ENCODE data around the gene KCNE4. TPM values are rescaled to one million over a fixed set of nuclear protein-coding genes. Genes with fewer than 3 reads are reported as not detected.

KCNE4 gene
- total and polyA plus RNA-seq, 4 donors = 0.19 to 0.42 (median 0.31) TPM

GRCh38 chr2:223090540-223091235, 38.7 kb downstream of the KCNE4 start:
- H3K36me3 ChIP-seq (ENCODE audit: control insufficient read depth in 4 of 4, insufficient read depth in 3 of 4, low read depth in 1 of 4, low read length in 3 of 4) = no peaks in the 10 kb centered on the region
- no peak overlapping the region for H3K9ac ChIP-seq (ENCODE audit: low read depth in 1 of 2, low read length in 2 of 2)
- H3K4me3 ChIP-seq (ENCODE audit: low read depth in 1 of 3, low read length in 3 of 3) = no peak overlapping the region
- DNase-seq (ENCODE audit: low spot score) = no peak
- TF ChIP-seq, protein P1, sequence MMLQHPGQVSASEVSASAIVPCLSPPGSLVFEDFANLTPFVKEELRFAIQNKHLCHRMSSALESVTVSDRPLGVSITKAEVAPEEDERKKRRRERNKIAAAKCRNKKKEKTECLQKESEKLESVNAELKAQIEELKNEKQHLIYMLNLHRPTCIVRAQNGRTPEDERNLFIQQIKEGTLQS (IDR thresholded peaks at IDR 0.05) = no peak
- TF ChIP-seq JUND (IDR thresholded peaks at IDR 0.05) = no peak
- no peak for TF ChIP-seq RAD21 (IDR thresholded peaks at IDR 0.05)
- no peak for TF ChIP-seq FOXA2 (IDR thresholded peaks at IDR 0.05)
- TF ChIP-seq HNF4A (conservative IDR thresholded peaks at IDR 0.05) = no peak
- no peak for TF ChIP-seq GABPA (IDR thresholded peaks at IDR 0.05 in 1 of 2, conservative IDR thresholded peaks at IDR 0.05 in 1 of 2)
- no peak for TF ChIP-seq YY1 (IDR thresholded peaks at IDR 0.05)
- no peak for TF ChIP-seq NR2F2 (IDR thresholded peaks at IDR 0.05)
- TF ChIP-seq, protein P2, sequence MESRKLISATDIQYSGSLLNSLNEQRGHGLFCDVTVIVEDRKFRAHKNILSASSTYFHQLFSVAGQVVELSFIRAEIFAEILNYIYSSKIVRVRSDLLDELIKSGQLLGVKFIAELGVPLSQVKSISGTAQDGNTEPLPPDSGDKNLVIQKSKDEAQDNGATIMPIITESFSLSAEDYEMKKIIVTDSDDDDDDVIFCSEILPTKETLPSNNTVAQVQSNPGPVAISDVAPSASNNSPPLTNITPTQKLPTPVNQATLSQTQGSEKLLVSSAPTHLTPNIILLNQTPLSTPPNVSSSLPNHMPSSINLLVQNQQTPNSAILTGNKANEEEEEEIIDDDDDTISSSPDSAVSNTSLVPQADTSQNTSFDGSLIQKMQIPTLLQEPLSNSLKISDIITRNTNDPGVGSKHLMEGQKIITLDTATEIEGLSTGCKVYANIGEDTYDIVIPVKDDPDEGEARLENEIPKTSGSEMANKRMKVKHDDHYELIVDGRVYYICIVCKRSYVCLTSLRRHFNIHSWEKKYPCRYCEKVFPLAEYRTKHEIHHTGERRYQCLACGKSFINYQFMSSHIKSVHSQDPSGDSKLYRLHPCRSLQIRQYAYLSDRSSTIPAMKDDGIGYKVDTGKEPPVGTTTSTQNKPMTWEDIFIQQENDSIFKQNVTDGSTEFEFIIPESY (IDR thresholded peaks at IDR 0.05) = no peak
- TF ChIP-seq RXRA (IDR thresholded peaks at IDR 0.05) = no peak
- TF ChIP-seq EGR1 (IDR thresholded peaks at IDR 0.05; ENCODE audit: low read depth in 2 of 2) = no peak
- TF ChIP-seq, protein P3, sequence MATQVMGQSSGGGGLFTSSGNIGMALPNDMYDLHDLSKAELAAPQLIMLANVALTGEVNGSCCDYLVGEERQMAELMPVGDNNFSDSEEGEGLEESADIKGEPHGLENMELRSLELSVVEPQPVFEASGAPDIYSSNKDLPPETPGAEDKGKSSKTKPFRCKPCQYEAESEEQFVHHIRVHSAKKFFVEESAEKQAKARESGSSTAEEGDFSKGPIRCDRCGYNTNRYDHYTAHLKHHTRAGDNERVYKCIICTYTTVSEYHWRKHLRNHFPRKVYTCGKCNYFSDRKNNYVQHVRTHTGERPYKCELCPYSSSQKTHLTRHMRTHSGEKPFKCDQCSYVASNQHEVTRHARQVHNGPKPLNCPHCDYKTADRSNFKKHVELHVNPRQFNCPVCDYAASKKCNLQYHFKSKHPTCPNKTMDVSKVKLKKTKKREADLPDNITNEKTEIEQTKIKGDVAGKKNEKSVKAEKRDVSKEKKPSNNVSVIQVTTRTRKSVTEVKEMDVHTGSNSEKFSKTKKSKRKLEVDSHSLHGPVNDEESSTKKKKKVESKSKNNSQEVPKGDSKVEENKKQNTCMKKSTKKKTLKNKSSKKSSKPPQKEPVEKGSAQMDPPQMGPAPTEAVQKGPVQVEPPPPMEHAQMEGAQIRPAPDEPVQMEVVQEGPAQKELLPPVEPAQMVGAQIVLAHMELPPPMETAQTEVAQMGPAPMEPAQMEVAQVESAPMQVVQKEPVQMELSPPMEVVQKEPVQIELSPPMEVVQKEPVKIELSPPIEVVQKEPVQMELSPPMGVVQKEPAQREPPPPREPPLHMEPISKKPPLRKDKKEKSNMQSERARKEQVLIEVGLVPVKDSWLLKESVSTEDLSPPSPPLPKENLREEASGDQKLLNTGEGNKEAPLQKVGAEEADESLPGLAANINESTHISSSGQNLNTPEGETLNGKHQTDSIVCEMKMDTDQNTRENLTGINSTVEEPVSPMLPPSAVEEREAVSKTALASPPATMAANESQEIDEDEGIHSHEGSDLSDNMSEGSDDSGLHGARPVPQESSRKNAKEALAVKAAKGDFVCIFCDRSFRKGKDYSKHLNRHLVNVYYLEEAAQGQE (IDR thresholded peaks at IDR 0.05) = no peak
- TF ChIP-seq FOXA1 (IDR thresholded peaks at IDR 0.05) = no peak
- no peak for TF ChIP-seq SP1 (IDR thresholded peaks at IDR 0.05)
- no peaks in the 10 kb centered on the region for H3K9me3 ChIP-seq (ENCODE audit: control insufficient read depth in 4 of 4, low read length in 3 of 4)
- peaks cover 0 to 7% (median 0%) of the 10 kb centered on the region in 4 donors for H3K27me3 ChIP-seq (ENCODE audit: control insufficient read depth in 4 of 4, insufficient read depth in 4 of 4, low read length in 3 of 4)
- no peaks in the 10 kb centered on the region for H3K4me1 ChIP-seq (ENCODE audit: control insufficient read depth in 4 of 4, insufficient read depth in 4 of 4, low read length in 3 of 4)
- WGBS = 77% methylated on average over 1 of the region's 1 CpG
- no peak overlapping the region for H3K27ac ChIP-seq (ENCODE audit: low read depth in 1 of 2, low read length in 2 of 2)

DNA sequence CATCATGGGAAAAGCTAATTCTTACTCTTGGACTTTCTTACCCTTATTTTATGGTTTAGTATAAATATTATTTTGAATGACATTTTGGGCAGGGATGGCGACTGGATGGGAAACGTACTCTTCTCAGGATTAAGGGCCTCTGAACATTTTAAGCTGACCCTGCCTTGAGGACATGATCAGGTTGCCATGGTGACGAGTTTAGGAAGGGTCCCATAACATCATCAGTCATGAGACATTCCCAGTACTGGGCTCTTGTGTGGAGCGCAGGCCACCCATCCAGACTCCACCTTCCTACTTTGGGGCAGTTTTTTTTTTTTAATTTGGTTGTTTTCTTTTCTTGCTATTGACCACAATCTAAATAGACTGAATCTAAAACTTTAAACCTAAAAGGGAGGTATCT, 40.7 kb downstream of the KCNE4 start:
- DNase-seq (ENCODE audit: low spot score) = no peak
- no peak overlapping the region for H3K4me3 ChIP-seq (ENCODE audit: low read depth in 1 of 3, low read length in 3 of 3)
- H3K4me1 ChIP-seq (ENCODE audit: control insufficient read depth in 4 of 4, insufficient read depth in 4 of 4, low read length in 3 of 4) = no peaks in the 10 kb centered on the region
- H3K27ac ChIP-seq (ENCODE audit: low read depth in 1 of 2, low read length in 2 of 2) = no peak overlapping the region
- no peaks in the 10 kb centered on the region for H3K9me3 ChIP-seq (ENCODE audit: control insufficient read depth in 4 of 4, low read length in 3 of 4)
- peaks cover 0 to 7% (median 0%) of the 10 kb centered on the region in 4 donors for H3K27me3 ChIP-seq (ENCODE audit: control insufficient read depth in 4 of 4, insufficient read depth in 4 of 4, low read length in 3 of 4)
- TF ChIP-seq RXRA (IDR thresholded peaks at IDR 0.05) = no peak
- TF ChIP-seq GABPA (IDR thresholded peaks at IDR 0.05 in 1 of 2, conservative IDR thresholded peaks at IDR 0.05 in 1 of 2) = no peak
- no peak for TF ChIP-seq CTCF (IDR thresholded peaks at IDR 0.05; ENCODE audit: low read depth, low read length, missing input control)
- no peak for TF ChIP-seq SP1 (IDR thresholded peaks at IDR 0.05)
- TF ChIP-seq TAF1 (conservative IDR thresholded peaks at IDR 0.05) = no peak
- TF ChIP-seq FOXA1 (IDR thresholded peaks at IDR 0.05) = no peak
- TF ChIP-seq, protein P2 (IDR thresholded peaks at IDR 0.05) = no peak
- TF ChIP-seq, protein P3 (IDR thresholded peaks at IDR 0.05) = no peak
- no peak for TF ChIP-seq YY1 (IDR thresholded peaks at IDR 0.05)
- no peak for TF ChIP-seq MAX (IDR thresholded peaks at IDR 0.05)
- no peak for TF ChIP-seq HNF4A (conservative IDR thresholded peaks at IDR 0.05)
- no peak for TF ChIP-seq RAD21 (IDR thresholded peaks at IDR 0.05)
- no peaks in the 10 kb centered on the region for H3K36me3 ChIP-seq (ENCODE audit: control insufficient read depth in 4 of 4, insufficient read depth in 3 of 4, low read depth in 1 of 4, low read length in 3 of 4)
- no peak overlapping the region for H3K9ac ChIP-seq (ENCODE audit: low read depth in 1 of 2, low read length in 2 of 2)
- 89% methylated on average over 4 of the region's 4 CpGs for WGBS

All from liver (tissue), 9 donors.